HepG2 (cell line): ENCODE data around the gene PSMB2. TPM values are rescaled to one million over a fixed set of nuclear protein-coding genes. Genes with fewer than 3 reads are reported as not detected.
A peak's percentile ranks its signal among the peaks of the same experiment; 100 is the strongest.

Experiments used
- ADNP ChIP-seq: sonication (generic); formaldehyde crosslinking; IDR thresholded peaks from 2 replicates; pipeline ENCODE4 v1.4.0; 2020; ENCODE audit warnings: missing genetic modification reagents
- BHLHE40 ChIP-seq: IDR thresholded peaks from 2 replicates; pipeline ENCODE4 v1.6.1; 2011; ENCODE audit warnings: low read length, improper control_type of control experiment
- FOXA3 ChIP-seq: IDR thresholded peaks from 2 replicates; pipeline ENCODE4 v1.6.1; 2016; ENCODE audit warnings: missing genetic modification reagents, missing compliant biosample characterization
- HOXA3 ChIP-seq: sonication (generic); formaldehyde crosslinking; IDR thresholded peaks from 2 replicates; pipeline ENCODE4 v1.5.0; 2020; ENCODE audit warnings: missing genetic modification reagents
- KLF16 ChIP-seq, 2 experiments: sonication (generic) in 1 of 2; formaldehyde crosslinking in 1 of 2; IDR thresholded peaks; 2 replicates each; pipeline versions ENCODE4 v1.6.1 to v1.8.0; 2016 to 2023; ENCODE audit warnings: missing genetic modification reagents in 2 of 2, missing compliant biosample characterization in 1 of 2
- MYPOP ChIP-seq: sonication (generic); formaldehyde crosslinking; IDR thresholded peaks from 2 replicates; pipeline ENCODE4 v1.8.1; 2023; ENCODE audit warnings: mild to moderate bottlenecking, moderate library complexity, missing genetic modification reagents
- NFIC ChIP-seq: IDR thresholded peaks from 2 replicates; pipeline ENCODE4 v1.6.1; 2012; ENCODE audit warnings: mild to moderate bottlenecking, low read length, inconsistent platforms
- NR2F6 ChIP-seq, 2 experiments: IDR thresholded peaks; 2 replicates each; pipeline ENCODE4 v1.6.1; 2016; ENCODE audit warnings: antibody characterized with exemption in 1 of 2, mild to moderate bottlenecking in 1 of 2
- PATZ1 ChIP-seq: sonication (generic); formaldehyde crosslinking; IDR thresholded peaks from 2 replicates; pipeline ENCODE4 v1.4.0; 2020; ENCODE audit warnings: missing genetic modification reagents
- PRDM15 ChIP-seq: sonication (generic); formaldehyde crosslinking; IDR thresholded peaks from 2 replicates; pipeline ENCODE4 v1.4.0; 2020; ENCODE audit warnings: missing genetic modification reagents
- REPIN1 ChIP-seq: sonication (generic); formaldehyde crosslinking; IDR thresholded peaks from 2 replicates; pipeline ENCODE4 v1.8.0; 2022; ENCODE audit warnings: missing genetic modification reagents, low read depth, mild to moderate bottlenecking, borderline replicate concordance
- SOX6 ChIP-seq, 2 experiments: fragments of 450-650 bp in 1 of 2; sonication (generic) in 1 of 2; formaldehyde crosslinking in 1 of 2; IDR thresholded peaks; 2 replicates each; pipeline versions ENCODE4 v1.4.0 to v1.6.1; 2017 to 2020; ENCODE audit warnings: antibody characterized with exemption in 1 of 2, mild to moderate bottlenecking in 1 of 2, missing genetic modification reagents in 1 of 2
- ZFP36L1 ChIP-seq: sonication (generic); formaldehyde crosslinking; IDR thresholded peaks from 2 replicates; pipeline ENCODE4 v1.8.0; 2022; ENCODE audit warnings: mild to moderate bottlenecking, missing genetic modification reagents, moderate library complexity
- ZKSCAN1 ChIP-seq: fragments of 150-350 bp; IDR thresholded peaks from 2 replicates; pipeline ENCODE4 v1.6.1; 2014; ENCODE audit warnings: low read length
- ZNF12 ChIP-seq: sonication (generic); formaldehyde crosslinking; IDR thresholded peaks from 2 replicates; pipeline ENCODE4 v1.5.0; 2020; ENCODE audit warnings: missing genetic modification reagents
- ZNF329 ChIP-seq: sonication (generic); formaldehyde crosslinking; IDR thresholded peaks from 2 replicates; pipeline ENCODE4 v1.9.0; 2021; ENCODE audit warnings: low read depth, mild to moderate bottlenecking, missing genetic modification reagents
- ZNF335 ChIP-seq: sonication (generic); formaldehyde crosslinking; IDR thresholded peaks from 2 replicates; pipeline ENCODE4 v1.4.0; 2020; ENCODE audit warnings: missing genetic modification reagents
- ZNF337 ChIP-seq: sonication (generic); formaldehyde crosslinking; IDR thresholded peaks from 2 replicates; pipeline ENCODE4 v1.5.1; 2020; ENCODE audit warnings: missing genetic modification reagents, low read depth, mild to moderate bottlenecking, borderline replicate concordance
- ZNF839 ChIP-seq: sonication (generic); formaldehyde crosslinking; IDR thresholded peaks from 2 replicates; pipeline ENCODE4 v1.4.0; 2020; ENCODE audit warnings: missing genetic modification reagents, mild to moderate bottlenecking, borderline replicate concordance
- polyA plus RNA-seq, 8 experiments: library from polyadenylated mRNA; depleted of rRNA in 3 of 8; stranded (reverse) in 7 of 8; unstranded in 1 of 8; fragments of >200 nt; fragmentation: Illumina TruSeq in 4 of 8; extraction: Trizol in 4 of 8; gene quantifications; 2 replicates each; pipeline versions ENCODE4 v1.2.1 to v1.2.3, GENCODE V29; 2011 to 2016; ENCODE audit warnings: low read depth in 4 of 8, missing spikeins in 1 of 8, mixed read lengths in 1 of 8; ENCODE audit not compliant: insufficient read depth in 1 of 8
- total RNA-seq, 5 experiments: library from RNA; depleted of rRNA; stranded (reverse); fragments of >200 nt; fragmentation: Illumina TruSeq; extraction: Trizol; gene quantifications; 2 replicates each; pipeline ENCODE4 v1.2.3, GENCODE V29; 2016; ENCODE audit warnings: low read depth in 1 of 5

PSMB2 gene
- total and polyA plus RNA-seq, 2 of the 13 experiments (the other 11 are each of a cell fraction or from before 2014, with no cell fraction given), result 60.6 to 62.2 TPM

DNA sequence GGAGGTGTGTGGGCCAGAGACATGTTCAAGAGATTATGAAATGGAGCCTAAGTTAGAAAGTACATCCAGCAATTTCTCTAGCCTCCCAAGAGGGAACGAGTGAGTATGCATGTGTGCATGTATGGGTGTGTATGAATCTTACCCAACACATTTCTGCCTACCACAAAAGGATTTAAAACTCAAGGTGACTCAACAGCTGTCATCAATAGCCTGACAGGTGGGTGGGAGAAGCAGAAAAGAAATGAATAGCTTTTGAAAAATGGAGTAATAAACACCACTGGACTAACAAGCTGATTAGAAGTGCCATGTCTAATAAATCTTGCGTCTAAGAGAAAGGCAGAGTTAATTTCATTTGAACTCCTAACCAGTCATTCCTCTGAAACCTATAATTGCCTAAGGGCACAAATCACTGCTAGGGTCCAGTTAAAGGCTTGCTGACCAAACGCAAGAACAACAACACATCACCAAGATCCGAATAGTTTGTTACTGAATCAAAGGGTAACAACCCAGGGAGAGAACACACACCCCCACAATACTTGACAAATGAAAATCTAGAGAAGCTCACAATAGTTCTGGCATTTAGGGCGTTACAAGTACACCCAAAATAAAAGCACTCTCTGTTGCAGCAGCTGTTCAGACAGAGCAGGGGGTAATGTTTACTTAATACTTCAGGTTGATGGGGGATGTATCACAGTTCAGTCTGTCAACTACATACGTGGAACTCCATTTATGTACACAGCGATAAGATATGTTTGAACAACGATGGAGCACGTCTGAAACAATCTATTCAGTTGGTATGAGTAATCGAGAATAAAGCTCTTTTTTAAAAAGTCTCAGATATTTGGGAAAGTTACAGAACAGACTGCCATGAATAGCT, 85.5 kb downstream of the PSMB2 start (continued):
- TF ChIP-seq SOX6 (IDR thresholded peaks at IDR 0.05), result no peak
- peak; percentile 90 for TF ChIP-seq SOX6 (CRISPR knock-in tag; IDR thresholded peaks at IDR 0.05)
- no peak for TF ChIP-seq PRDM15 (CRISPR knock-in tag)
- TF ChIP-seq ADNP (CRISPR knock-in tag), result no peak
- peak; percentile 86 for TF ChIP-seq ZNF12
- TF ChIP-seq ZNF337 (CRISPR knock-in tag), result no peak
- TF ChIP-seq BHLHE40, result no peak
- TF ChIP-seq ZNF335, result no peak
- peak; percentile 94 for TF ChIP-seq FOXA3 (CRISPR knock-in tag)
- peak in 1 of 2 experiments; percentile 38; a peak in 1 of 4 replicates for TF ChIP-seq KLF16 (CRISPR knock-in tag; IDR thresholded peaks at IDR 0.05)
- peak; percentile 60 for TF ChIP-seq NR2F6 (IDR thresholded peaks at IDR 0.05)
- TF ChIP-seq NR2F6 (CRISPR knock-in tag; IDR thresholded peaks at IDR 0.05), result peak; percentile 60; the same call in 1 of the 2 replicates
- no peak for TF ChIP-seq ZNF329
- no peak for TF ChIP-seq ZNF839
- TF ChIP-seq NFIC, result peak; percentile 74; the same call in 1 of the 2 replicates
- no peak for TF ChIP-seq ZKSCAN1
- TF ChIP-seq HOXA3 (CRISPR knock-in tag), result no peak
- TF ChIP-seq REPIN1, result no peak
- no peak for TF ChIP-seq ZFP36L1 (CRISPR knock-in tag)
- 0 out of 2 replicates have a peak, but pooled peaks have one; percentile 4 for TF ChIP-seq MYPOP (CRISPR knock-in tag)
- peak; percentile 80 for TF ChIP-seq PATZ1 (CRISPR knock-in tag)
